Large intestine (tissue), 3 donors: ENCODE data around the gene GBF1. TPM values are rescaled to one million over a fixed set of nuclear protein-coding genes. Genes with fewer than 3 reads are reported as not detected.

ENCODE experiments used
- DNase-seq, 2 donors: peaks; one replicate each; pipeline versions ENCODE4 v3.0.0 to v3.0.0-alpha.2; 2013
- H3K27ac ChIP-seq: one replicate; pipeline ENCODE4 v1.5.1; 2013; ENCODE audit warnings: low read length
- H3K27me3 ChIP-seq: 2 replicates; pipeline ENCODE4 v1.6.1; 2013; ENCODE audit warnings: low read length; ENCODE audit not compliant: control insufficient read depth, insufficient read depth
- H3K36me3 ChIP-seq: 2 replicates; pipeline ENCODE4 v1.6.1; 2013; ENCODE audit warnings: low read length; ENCODE audit not compliant: control insufficient read depth, insufficient read depth
- H3K4me1 ChIP-seq: one replicate; pipeline ENCODE4 v1.6.1; 2013; ENCODE audit warnings: low read length; ENCODE audit not compliant: control insufficient read depth, insufficient read depth
- H3K4me3 ChIP-seq: one replicate; pipeline ENCODE4 v1.5.1; 2013; ENCODE audit warnings: low read length
- H3K9me3 ChIP-seq: one replicate; pipeline ENCODE4 v1.6.1; 2013; ENCODE audit warnings: mild to moderate bottlenecking, low read depth, low read length, moderate library complexity; ENCODE audit not compliant: control insufficient read depth
- WGBS: methylation state at CpG from one replicate; pipeline ENCODE4 v1.1.5; 2013; ENCODE audit warnings: low lambda C conversion rate; ENCODE audit not compliant: insufficient coverage; 5-methylcytosine and 5-hydroxymethylcytosine counted together
- polyA plus RNA-seq: library from polyadenylated mRNA; unstranded; fragments of 120-200 nt; gene quantifications from one replicate; pipeline ENCODE4 v1.2.1, GENCODE V29; 2013

GBF1 gene
- polyA plus RNA-seq, 1 donor, result 44.0 TPM

- Histone ChIP-seq H3K4me3 (peak overlapping the region; percentile 55), H3K36me3 (peaks cover 52% of the 10 kb centered on the region)
These were observed 153.1 kb downstream of the GBF1 start for GRCh38 chr10:102398172-102399020.

GRCh38 chr10:102399217-102400021, 154.1 kb downstream of the GBF1 start:
- DNase-seq, result peak; percentile 91 to 92
- no peaks in the 10 kb centered on the region for H3K9me3 ChIP-seq
- peak overlapping the region; percentile 55 for H3K4me3 ChIP-seq
- no peaks in the 10 kb centered on the region for H3K27me3 ChIP-seq
- H3K36me3 ChIP-seq, result peaks cover 61% of the 10 kb centered on the region
- H3K4me1 ChIP-seq, result peaks cover 20% of the 10 kb centered on the region
- WGBS, result no CpG with 5 or more reads among the region's 72 CpGs
- peak overlapping the region; percentile 83 for H3K27ac ChIP-seq

More at GRCh38 chr10:102398172-102399020, 153.1 kb downstream of the GBF1 start:
- peak overlapping the region; percentile 83 for H3K27ac ChIP-seq
- H3K27me3 ChIP-seq, result no peaks in the 10 kb centered on the region
- DNase-seq, result no peak
- no CpG with 5 or more reads among the region's 21 CpGs for WGBS
- peaks cover 25% of the 10 kb centered on the region for H3K4me1 ChIP-seq
- H3K9me3 ChIP-seq, result no peaks in the 10 kb centered on the region

GRCh38 chr10:102400076-102400475, 154.7 kb downstream of the GBF1 start:
- Histone ChIP-seq H3K9me3 (no peaks in the 10 kb centered on the region), H3K4me1 (peaks cover 20% of the 10 kb centered on the region), H3K4me3 (no peak overlapping the region), H3K27me3 (no peaks in the 10 kb centered on the region), H3K27ac (no peak overlapping the region), H3K36me3 (peaks cover 67% of the 10 kb centered on the region)
- no CpG with 5 or more reads among the region's 17 CpGs for WGBS
- no peak for DNase-seq

GRCh38 chr10:102400598-102401341, 155.4 kb downstream of the GBF1 start:
- no peak for DNase-seq
- no peak overlapping the region for H3K27ac ChIP-seq
- peaks cover 72% of the 10 kb centered on the region for H3K36me3 ChIP-seq
- H3K27me3 ChIP-seq, result no peaks in the 10 kb centered on the region
- WGBS, result no CpG with 5 or more reads among the region's 22 CpGs
- no peaks in the 10 kb centered on the region for H3K9me3 ChIP-seq
- H3K4me1 ChIP-seq, result peaks cover 17% of the 10 kb centered on the region
- no peak overlapping the region for H3K4me3 ChIP-seq

GRCh38 chr10:102401342-102401654, 156.0 kb downstream of the GBF1 start:
- Histone ChIP-seq H3K9me3 (no peaks in the 10 kb centered on the region), H3K27ac (no peak overlapping the region), H3K4me3 (no peak overlapping the region), H3K36me3 (peaks cover 72% of the 10 kb centered on the region), H3K4me1 (peaks cover 12% of the 10 kb centered on the region), H3K27me3 (no peaks in the 10 kb centered on the region)
- no peak for DNase-seq
- WGBS, result no CpG with 5 or more reads among the region's 8 CpGs

GRCh38 chr10:102401735-102402511, 156.6 kb downstream of the GBF1 start:
- no peak for DNase-seq
- Histone ChIP-seq H3K4me1 (peaks cover 8% of the 10 kb centered on the region), H3K9me3 (no peaks in the 10 kb centered on the region), H3K36me3 (peaks cover 68% of the 10 kb centered on the region), H3K27me3 (no peaks in the 10 kb centered on the region), H3K4me3 (no peak overlapping the region), H3K27ac (no peak overlapping the region)
- WGBS, result no CpG with 5 or more reads among the region's 18 CpGs

- Histone ChIP-seq H3K9me3 (no peaks in the 10 kb centered on the region), H3K27me3 (peaks cover 2% of the 10 kb centered on the region), H3K27ac (no peak overlapping the region), H3K4me3 (no peak overlapping the region), H3K36me3 (peaks cover 64% of the 10 kb centered on the region), H3K4me1 (peaks cover 8% of the 10 kb centered on the region)
- WGBS, result no CpG with 5 or more reads among the region's 5 CpGs
- no peak for DNase-seq
These were observed 157.2 kb downstream of the GBF1 start for GRCh38 chr10:102402512-102402896.

GRCh38 chr10:102403115-102403514, 157.8 kb downstream of the GBF1 start:
- peaks cover 8% of the 10 kb centered on the region for H3K4me1 ChIP-seq
- WGBS, result no CpG with 5 or more reads among the region's 13 CpGs
- no peak overlapping the region for H3K27ac ChIP-seq

GRCh38 chr10:102404361-102405107, 159.2 kb downstream of the GBF1 start:
- DNase-seq, result no peak

More at GRCh38 chr10:102403115-102403514, 157.8 kb downstream of the GBF1 start:
- Histone ChIP-seq H3K9me3 (no peaks in the 10 kb centered on the region), H3K27me3 (peaks cover 8% of the 10 kb centered on the region), H3K4me3 (no peak overlapping the region), H3K36me3 (peaks cover 57% of the 10 kb centered on the region)
- no peak for DNase-seq

More at GRCh38 chr10:102404361-102405107, 159.2 kb downstream of the GBF1 start:
- Histone ChIP-seq H3K27me3 (peaks cover 19% of the 10 kb centered on the region), H3K4me1 (peaks cover 15% of the 10 kb centered on the region), H3K9me3 (peaks cover 3% of the 10 kb centered on the region), H3K27ac (no peak overlapping the region), H3K4me3 (no peak overlapping the region), H3K36me3 (peaks cover 52% of the 10 kb centered on the region)
- WGBS, result no CpG with 5 or more reads among the region's 17 CpGs
